IMR-90 (cell line): ENCODE results near the gene AMDHD2. TPM values are rescaled to one million over a fixed set of nuclear protein-coding genes. Genes with fewer than 3 reads are reported as not detected.

Experiments used
- ATAC-seq: fragments of 200-7000 bp; cut with Tn5 transposase; 2 replicates; pipeline ENCODE4 v1.9.1; 2020; ENCODE audit warnings: low read depth, mild to moderate bottlenecking, moderate library complexity
- BruUV-seq: library from RNA; stranded (reverse); fragments of 400-500 nt; replicated peaks from 2 replicates; lab custom pipeline; 2021; lab: Mats Ljungman, UMichigan
- CTCF ChIA-PET: fragments of 300-600 bp; formaldehyde crosslinking; extraction: SDS; loops from one replicate; lab custom pipeline; 2021; ENCODE audit warnings: antibody characterized with exemption; lab: Yijun Ruan, JAX
- POLR2A ChIA-PET: fragments of 300-600 bp; sonication (Branson Sonifier 250); formaldehyde crosslinking; loops from one replicate; lab custom pipeline; 2022; ENCODE audit warnings: antibody characterized with exemption; ENCODE audit not compliant: unreplicated experiment; lab: Charles Lee
- DNase-seq: peaks from one replicate; pipeline ENCODE4 v3.0.0; 2013
- H2AFZ ChIP-seq: replicated peaks from 2 replicates; pipeline ENCODE3; 2013; ENCODE audit warnings: low read length, mild to moderate bottlenecking; ENCODE audit not compliant: poor library complexity
- H2AK5ac ChIP-seq: 2 replicates; pipeline ENCODE4 v1.6.1; 2013; ENCODE audit warnings: low read depth, low read length, inconsistent platforms
- H2AK9ac ChIP-seq: replicated peaks from 2 replicates; pipeline ENCODE3; 2013; ENCODE audit warnings: mild to moderate bottlenecking, low read depth, low read length, moderate library complexity; ENCODE audit not compliant: poor library complexity
- H2BK120ac ChIP-seq: 2 replicates; pipeline ENCODE4 v1.6.1; 2013; ENCODE audit warnings: low read depth, low read length, inconsistent platforms
- H2BK15ac ChIP-seq: 3 replicates; pipeline ENCODE4 v1.6.1; 2013; ENCODE audit warnings: low read depth, low read length, inconsistent platforms
- H2BK20ac ChIP-seq: 2 replicates; pipeline ENCODE4 v1.6.1; 2013; ENCODE audit warnings: low read depth, mild to moderate bottlenecking, inconsistent platforms, low read length, moderate library complexity
- H2BK5ac ChIP-seq: 2 replicates; pipeline ENCODE4 v1.6.1; 2013; ENCODE audit warnings: mild to moderate bottlenecking, low read depth, low read length, inconsistent platforms; ENCODE audit not compliant: poor library complexity, severe bottlenecking
- H3K14ac ChIP-seq: replicated peaks from 2 replicates; pipeline ENCODE4 v1.6.1; 2013; ENCODE audit warnings: low read depth, low read length, inconsistent platforms
- H3K18ac ChIP-seq: 2 replicates; pipeline ENCODE4 v1.6.1; 2013; ENCODE audit warnings: low read depth, low read length, control low read depth
- H3K23ac ChIP-seq: 2 replicates; pipeline ENCODE4 v1.6.1; 2013; ENCODE audit warnings: low read depth, low read length, inconsistent platforms
- H3K27ac ChIP-seq: 2 replicates; pipeline ENCODE4 v1.5.1; 2013; ENCODE audit warnings: mild to moderate bottlenecking, control low read depth, low read length; ENCODE audit not compliant: insufficient read depth
- H3K27me3 ChIP-seq: 2 replicates; pipeline ENCODE4 v1.6.1; 2013; ENCODE audit warnings: low read length; ENCODE audit not compliant: control insufficient read depth, insufficient read depth
- H3K36me3 ChIP-seq: 2 replicates; pipeline ENCODE4 v1.6.1; 2013; ENCODE audit warnings: low read length, mixed read lengths; ENCODE audit not compliant: control insufficient read depth, insufficient read depth
- H3K4ac ChIP-seq: 2 replicates; pipeline ENCODE4 v1.6.1; 2013; ENCODE audit warnings: low read depth, low read length, inconsistent platforms
- H3K4me1 ChIP-seq: 2 replicates; pipeline ENCODE4 v1.6.1; 2013; ENCODE audit warnings: low read length, mixed read lengths; ENCODE audit not compliant: control insufficient read depth, insufficient read depth
- H3K4me2 ChIP-seq: 2 replicates; pipeline ENCODE4 v1.6.1; 2013; ENCODE audit warnings: low read depth, mild to moderate bottlenecking, control low read depth, low read length, moderate library complexity
- H3K4me3 ChIP-seq: 2 replicates; pipeline ENCODE4 v1.5.1; 2013; ENCODE audit warnings: low read depth, mild to moderate bottlenecking, control low read depth, low read length, moderate library complexity; ENCODE audit not compliant: insufficient read depth
- H3K56ac ChIP-seq: 2 replicates; pipeline ENCODE4 v1.6.1; 2013; ENCODE audit warnings: low read length, inconsistent platforms; ENCODE audit not compliant: insufficient read depth; ENCODE audit errors: extremely low read depth
- H3K79me1 ChIP-seq, 2 experiments: 2 replicates each; pipeline ENCODE4 v1.6.1; 2013; ENCODE audit warnings: low read length in 2 of 2, inconsistent platforms in 1 of 2, low read depth in 1 of 2
- H3K9ac ChIP-seq: 2 replicates; pipeline ENCODE4 v1.6.1; 2013; ENCODE audit warnings: low read depth, low read length, control low read depth
- H3K9me1 ChIP-seq: 2 replicates; pipeline ENCODE4 v1.6.1; 2013; ENCODE audit warnings: low read length, inconsistent platforms; ENCODE audit not compliant: insufficient read depth
- H3K9me3 ChIP-seq: 2 replicates; pipeline ENCODE4 v1.6.1; 2013; ENCODE audit warnings: low read length; ENCODE audit not compliant: control insufficient read depth, insufficient read depth
- H4K20me1 ChIP-seq: 2 replicates; pipeline ENCODE4 v1.6.1; 2013; ENCODE audit warnings: low read length, inconsistent platforms; ENCODE audit not compliant: insufficient read depth
- H4K5ac ChIP-seq: 2 replicates; pipeline ENCODE4 v1.6.1; 2013; ENCODE audit warnings: mild to moderate bottlenecking, low read depth, low read length, control low read depth
- H4K8ac ChIP-seq, 2 experiments: 2 replicates each; pipeline ENCODE4 v1.6.1; 2013; ENCODE audit warnings: low read depth in 2 of 2, low read length in 2 of 2, control low read depth in 1 of 2, inconsistent platforms in 1 of 2
- H4K91ac ChIP-seq: 2 replicates; pipeline ENCODE4 v1.6.1; 2013; ENCODE audit warnings: low read depth, low read length, inconsistent platforms; ENCODE audit not compliant: insufficient read depth
- BHLHE40 ChIP-seq: fragments of 150-350 bp; IDR thresholded peaks from 2 replicates; pipeline ENCODE4 v1.6.1; 2016; ENCODE audit warnings: mild to moderate bottlenecking, low read depth, low read length
- CEBPB ChIP-seq: IDR thresholded peaks from 2 replicates; pipeline ENCODE4 v1.6.1; 2012; ENCODE audit warnings: low read depth, low read length, improper control_type of control experiment
- CHD1 ChIP-seq: IDR thresholded peaks from 2 replicates; pipeline ENCODE4 v1.6.1; 2012; ENCODE audit warnings: low read depth, low read length, improper control_type of control experiment
- FOS ChIP-seq: fragments of 150-350 bp; IDR thresholded peaks from 2 replicates; pipeline ENCODE4 v1.6.1; 2016; ENCODE audit warnings: low read depth, low read length
- MAFK ChIP-seq: IDR thresholded peaks from 2 replicates; pipeline ENCODE4 v1.6.1; 2012; ENCODE audit warnings: low read depth, low read length, improper control_type of control experiment
- MAZ ChIP-seq: IDR thresholded peaks from 2 replicates; pipeline ENCODE4 v1.6.1; 2012; ENCODE audit warnings: low read depth, mild to moderate bottlenecking, low read length, improper control_type of control experiment, moderate library complexity, borderline replicate concordance
- MXI1 ChIP-seq: IDR thresholded peaks from 2 replicates; pipeline ENCODE4 v1.6.1; 2012; ENCODE audit warnings: low read depth, mild to moderate bottlenecking, low read length, moderate library complexity, borderline replicate concordance
- NFE2L2 ChIP-seq: fragments of 150-350 bp; IDR thresholded peaks from 2 replicates; pipeline ENCODE4 v1.6.1; 2016; ENCODE audit warnings: low read depth, mild to moderate bottlenecking, low read length
- RAD21 ChIP-seq: IDR thresholded peaks from 2 replicates; pipeline ENCODE4 v1.6.1; 2012; ENCODE audit warnings: low read length, improper control_type of control experiment
- RCOR1 ChIP-seq: IDR thresholded peaks from 2 replicates; pipeline ENCODE4 v1.6.1; 2012; ENCODE audit warnings: mild to moderate bottlenecking, low read length, improper control_type of control experiment; ENCODE audit not compliant: insufficient replicate concordance
- RFX5 ChIP-seq: IDR thresholded peaks from 2 replicates; pipeline ENCODE4 v1.8.0; 2012; ENCODE audit warnings: low read depth, mild to moderate bottlenecking, low read length, moderate library complexity
- SMC3 ChIP-seq: fragments of 150-350 bp; IDR thresholded peaks from 2 replicates; pipeline ENCODE4 v1.6.1; 2016; ENCODE audit warnings: low read depth, mild to moderate bottlenecking, antibody characterized with exemption, low read length, moderate library complexity
- WGBS, 2 experiments: methylation state at CpG; one replicate each; pipeline versions ENCODE4 v1.1.5 to v1.1.7; 2013; ENCODE audit warnings: missing lambda C conversion rate in 2 of 2; ENCODE audit not compliant: insufficient read length in 1 of 2; ENCODE audit errors: extremely low coverage in 2 of 2; 5-methylcytosine and 5-hydroxymethylcytosine counted together
- dilution Hi-C: fragments of 300-500 bp; cut with HindIII; formaldehyde crosslinking; loops from one replicate; pipeline ENCODE4 v1.14.3; 2018; ENCODE audit warnings: low sequenced_read_pairs; ENCODE audit not compliant: unreplicated experiment
- in situ Hi-C: fragments of 300-500 bp; cut with MboI; formaldehyde crosslinking; loops from 3 replicates; pipeline ENCODE4 v1.14.3; 2019; ENCODE audit warnings: low sequenced_read_pairs, inconsistent platforms, mixed read lengths
- intact Hi-C: fragments of 100-400 bp; cut with micrococcal nuclease; formaldehyde crosslinking; loops from 2 replicates; pipeline ENCODE4 v1.10.0; 2022
- polyA plus RNA-seq, 3 experiments: library from polyadenylated mRNA; depleted of rRNA; stranded (reverse); fragments of >200 nt; gene quantifications; 2 replicates each; pipeline ENCODE4 v1.2.3, GENCODE V29; 2012; ENCODE audit warnings: low replicate concordance in 1 of 3
- total RNA-seq: library from RNA; depleted of rRNA; stranded (reverse); fragments of >200 nt; gene quantifications from 2 replicates; pipeline ENCODE4 v1.2.3, GENCODE V29; 2012
- TF ChIP-seq, protein P1 (sequence below): fragments of 150-350 bp; IDR thresholded peaks from 2 replicates; pipeline ENCODE4 v1.6.1; 2016; ENCODE audit warnings: low read depth, mild to moderate bottlenecking, low read length, moderate library complexity, borderline replicate concordance
- TF ChIP-seq, protein P2 (sequence below): conservative IDR thresholded peaks from 2 replicates; pipeline ENCODE4 v1.5.1; 2012; ENCODE audit warnings: mild to moderate bottlenecking, low read depth, low read length, improper control_type of control experiment
- TF ChIP-seq, protein P3 (sequence below): fragments of 150-350 bp; IDR thresholded peaks from 2 replicates; pipeline ENCODE4 v1.6.1; 2017; ENCODE audit warnings: mild to moderate bottlenecking, antibody characterized with exemption, low read length, low read depth

The AMDHD2 gene
- total and polyA plus RNA-seq, 2 of the 4 experiments (the other 2 are of a cell fraction), result 10.6 to 30.3 TPM

DNA sequence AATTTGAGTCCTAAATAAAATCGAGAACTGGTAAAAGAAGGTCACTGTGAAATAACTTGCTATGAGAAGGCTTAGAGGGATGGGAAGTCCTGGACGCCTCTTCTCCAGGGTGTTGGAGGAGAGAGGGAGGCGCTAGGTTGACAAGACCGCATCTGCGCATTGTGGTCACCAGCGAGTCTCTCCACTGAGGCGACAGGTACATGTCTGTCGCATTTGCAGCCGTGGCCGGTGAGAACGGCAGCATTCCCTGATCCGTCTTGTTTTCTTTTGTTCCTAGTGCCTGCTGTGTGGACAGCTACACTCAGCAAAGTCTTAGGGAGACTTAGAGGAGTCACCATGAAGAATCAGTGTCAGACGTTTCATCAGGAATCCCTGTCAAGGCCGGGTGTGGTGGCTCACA, 14.5 kb upstream of the AMDHD2 start:
- Histone ChIP-seq H3K23ac (no peak overlapping the region), H2BK15ac (no peak overlapping the region), H3K4me2 (no peak overlapping the region), H3K9me3 (no peaks in the 10 kb centered on the region), H2AK9ac (no peak overlapping the region), H3K56ac (no peak overlapping the region), H4K8ac (no peak overlapping the region), H3K4me1 (peaks cover 9% of the 10 kb centered on the region), H4K20me1 (peaks cover 13% of the 10 kb centered on the region; the same call in 1 of the 2 replicates), H3K4me3 (no peak overlapping the region), H2BK5ac (no peak overlapping the region), H3K14ac (no peak overlapping the region), H2AFZ (no peak overlapping the region), H3K79me1 (peaks cover 0 to 19% of the 10 kb centered on the region in 2 experiments; a peak in 1 of 4 replicates), H3K9ac (no peak overlapping the region), H2BK120ac (no peak overlapping the region), H3K27me3 (no peaks in the 10 kb centered on the region), H3K27ac (no peak overlapping the region), H2BK20ac (no peak overlapping the region), H3K4ac (no peak overlapping the region), H3K18ac (no peak overlapping the region), H4K5ac (no peak overlapping the region), H3K36me3 (no peaks in the 10 kb centered on the region), H2AK5ac (no peak overlapping the region), H3K9me1 (no peaks in the 10 kb centered on the region), H4K91ac (no peak overlapping the region)
- no peak for ATAC-seq
- in situ Hi-C loops, result loop anchor here (10.0 kb wide), 1 partner anchor 251 kb away; the partner anchor contains the start of gene ECI1
- POLR2A ChIA-PET, result no interaction called here
- DNase-seq, result no peak
- no TSS peak for BruUV-seq
- CTCF ChIA-PET, result no interaction called here
- intact Hi-C loops, result no loop called here
- 100% methylated on average over 1 of the region's 14 CpGs; no CpG with 5 or more reads in 1 of the 2 experiments for WGBS, 2 experiments
- TF ChIP-seq RAD21, result no peak
- TF ChIP-seq FOS, result no peak
- no peak for TF ChIP-seq BHLHE40
- no peak for TF ChIP-seq RCOR1
- TF ChIP-seq SMC3, result no peak
- TF ChIP-seq CHD1, result no peak
- no peak for TF ChIP-seq MXI1
- TF ChIP-seq, protein P1, sequence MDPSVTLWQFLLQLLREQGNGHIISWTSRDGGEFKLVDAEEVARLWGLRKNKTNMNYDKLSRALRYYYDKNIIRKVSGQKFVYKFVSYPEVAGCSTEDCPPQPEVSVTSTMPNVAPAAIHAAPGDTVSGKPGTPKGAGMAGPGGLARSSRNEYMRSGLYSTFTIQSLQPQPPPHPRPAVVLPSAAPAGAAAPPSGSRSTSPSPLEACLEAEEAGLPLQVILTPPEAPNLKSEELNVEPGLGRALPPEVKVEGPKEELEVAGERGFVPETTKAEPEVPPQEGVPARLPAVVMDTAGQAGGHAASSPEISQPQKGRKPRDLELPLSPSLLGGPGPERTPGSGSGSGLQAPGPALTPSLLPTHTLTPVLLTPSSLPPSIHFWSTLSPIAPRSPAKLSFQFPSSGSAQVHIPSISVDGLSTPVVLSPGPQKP, result no peak
- no peak for TF ChIP-seq MAFK
- no peak for TF ChIP-seq RFX5
- TF ChIP-seq CEBPB, result no peak
- no peak for TF ChIP-seq NFE2L2
- TF ChIP-seq, protein P2, sequence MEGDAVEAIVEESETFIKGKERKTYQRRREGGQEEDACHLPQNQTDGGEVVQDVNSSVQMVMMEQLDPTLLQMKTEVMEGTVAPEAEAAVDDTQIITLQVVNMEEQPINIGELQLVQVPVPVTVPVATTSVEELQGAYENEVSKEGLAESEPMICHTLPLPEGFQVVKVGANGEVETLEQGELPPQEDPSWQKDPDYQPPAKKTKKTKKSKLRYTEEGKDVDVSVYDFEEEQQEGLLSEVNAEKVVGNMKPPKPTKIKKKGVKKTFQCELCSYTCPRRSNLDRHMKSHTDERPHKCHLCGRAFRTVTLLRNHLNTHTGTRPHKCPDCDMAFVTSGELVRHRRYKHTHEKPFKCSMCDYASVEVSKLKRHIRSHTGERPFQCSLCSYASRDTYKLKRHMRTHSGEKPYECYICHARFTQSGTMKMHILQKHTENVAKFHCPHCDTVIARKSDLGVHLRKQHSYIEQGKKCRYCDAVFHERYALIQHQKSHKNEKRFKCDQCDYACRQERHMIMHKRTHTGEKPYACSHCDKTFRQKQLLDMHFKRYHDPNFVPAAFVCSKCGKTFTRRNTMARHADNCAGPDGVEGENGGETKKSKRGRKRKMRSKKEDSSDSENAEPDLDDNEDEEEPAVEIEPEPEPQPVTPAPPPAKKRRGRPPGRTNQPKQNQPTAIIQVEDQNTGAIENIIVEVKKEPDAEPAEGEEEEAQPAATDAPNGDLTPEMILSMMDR, result no peak
- TF ChIP-seq, protein P3, sequence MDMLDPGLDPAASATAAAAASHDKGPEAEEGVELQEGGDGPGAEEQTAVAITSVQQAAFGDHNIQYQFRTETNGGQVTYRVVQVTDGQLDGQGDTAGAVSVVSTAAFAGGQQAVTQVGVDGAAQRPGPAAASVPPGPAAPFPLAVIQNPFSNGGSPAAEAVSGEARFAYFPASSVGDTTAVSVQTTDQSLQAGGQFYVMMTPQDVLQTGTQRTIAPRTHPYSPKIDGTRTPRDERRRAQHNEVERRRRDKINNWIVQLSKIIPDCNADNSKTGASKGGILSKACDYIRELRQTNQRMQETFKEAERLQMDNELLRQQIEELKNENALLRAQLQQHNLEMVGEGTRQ, result no peak
- no peak for TF ChIP-seq MAZ
- dilution Hi-C loops, result no loop called here
